GM12878 (cell line): ENCODE results near the gene FCRLB. TPM values are rescaled to one million over a fixed set of nuclear protein-coding genes. Genes with fewer than 3 reads are reported as not detected.

Experiments
- ATAC-seq: fragments of 200-7000 bp; cut with Tn5 transposase; 3 replicates; pipeline ENCODE4 v1.9.1; 2020; ENCODE audit warnings: mild to moderate bottlenecking, moderate library complexity
- BruUV-seq: library from RNA; stranded (reverse); fragments of 400-500 nt; replicated peaks from 2 replicates; lab custom pipeline; 2021; lab: Mats Ljungman, UMichigan
- CTCF ChIA-PET: fragments of 300-600 bp; sonication (Branson Sonifier 250); formaldehyde crosslinking; extraction: SDS; loops from one replicate; lab custom pipeline; 2021; ENCODE audit warnings: inconsistent platforms; lab: Yijun Ruan, JAX
- POLR2A ChIA-PET: fragments of 350-600 bp; formaldehyde crosslinking; extraction: SDS; loops from one replicate; lab custom pipeline; 2021; ENCODE audit warnings: inconsistent platforms; lab: Charles Lee
- RAD21 ChIA-PET: fragments of 300-600 bp; sonication (Branson Sonifier 250); formaldehyde crosslinking; loops from one replicate; lab custom pipeline; 2023; ENCODE audit warnings: antibody characterized with exemption; ENCODE audit not compliant: unreplicated experiment; lab: Charles Lee
- SMC1A ChIA-PET: fragments of 300-600 bp; sonication (Branson Sonifier 250); formaldehyde crosslinking; loops from one replicate; lab custom pipeline; 2023; ENCODE audit not compliant: unreplicated experiment, uncharacterized antibody; lab: Charles Lee
- DNase-seq: peaks from one replicate; pipeline ENCODE4 v3.0.0-alpha.2; 2011; ENCODE audit warnings: low read depth, low spot score
- FAIRE-seq: peaks from 3 replicates; lab custom pipeline; 2011; peaks lifted over from hg19 to GRCh38; lab: Jason Lieb, UNC
- H2AFZ ChIP-seq: 2 replicates; pipeline ENCODE4 v1.6.0; 2011; ENCODE audit warnings: low read depth, low read length, control low read depth; ENCODE audit not compliant: control insufficient read depth
- H3K27ac ChIP-seq: 2 replicates; pipeline ENCODE4 v1.5.1; 2011; ENCODE audit warnings: control low read depth; ENCODE audit not compliant: control insufficient read depth, insufficient read depth
- H3K27me3 ChIP-seq, 2 experiments: replicated peaks in 1 of 2; 2 replicates each; pipeline versions ENCODE4 v1.6.0 to v1.6.1; 2011; ENCODE audit warnings: low read length in 1 of 2; ENCODE audit not compliant: control insufficient read depth in 2 of 2, insufficient read depth in 2 of 2
- H3K36me3 ChIP-seq, 2 experiments: 2 replicates each; pipeline ENCODE4 v1.5.1; 2011; ENCODE audit warnings: low read length in 1 of 2; ENCODE audit not compliant: control insufficient read depth in 2 of 2, insufficient read depth in 2 of 2
- H3K4me1 ChIP-seq: 2 replicates; pipeline ENCODE4 v1.6.1; 2011; ENCODE audit warnings: mild to moderate bottlenecking, low read length, moderate library complexity, mixed read lengths; ENCODE audit not compliant: control insufficient read depth, insufficient read depth
- H3K4me2 ChIP-seq: 2 replicates; pipeline ENCODE4 v1.6.0; 2011; ENCODE audit warnings: control low read depth; ENCODE audit not compliant: control insufficient read depth, insufficient read depth
- H3K4me3 ChIP-seq: fragments of 200-600 bp; sonication (generic); 2 replicates; pipeline ENCODE4 v1.5.1; 2016
- H3K79me2 ChIP-seq: 2 replicates; pipeline ENCODE4 v1.6.0; 2011; ENCODE audit warnings: low read length; ENCODE audit not compliant: control insufficient read depth, insufficient read depth
- H3K9ac ChIP-seq: 2 replicates; pipeline ENCODE4 v1.8.0; 2011; ENCODE audit warnings: low read length, control low read depth, mixed read lengths; ENCODE audit not compliant: control insufficient read depth, insufficient read depth
- H3K9me3 ChIP-seq: replicated peaks from 3 replicates; pipeline ENCODE4 v1.5.1; 2011; ENCODE audit warnings: mild to moderate bottlenecking, low read length; ENCODE audit not compliant: control insufficient read depth, insufficient read depth
- H4K20me1 ChIP-seq: 2 replicates; pipeline ENCODE4 v1.6.0; 2011; ENCODE audit not compliant: control insufficient read depth, insufficient read depth
- ATF2 ChIP-seq: IDR thresholded peaks from 2 replicates; pipeline ENCODE4 v1.6.1; 2012; ENCODE audit warnings: low read length, inconsistent platforms
- CBFB ChIP-seq: IDR thresholded peaks from 2 replicates; pipeline ENCODE4 v1.6.1; 2016; ENCODE audit warnings: antibody characterized with exemption, low read depth
- CREM ChIP-seq: IDR thresholded peaks from 2 replicates; pipeline ENCODE4 v1.6.1; 2014; ENCODE audit warnings: antibody characterized with exemption, low read depth
- DPF2 ChIP-seq: fragments of 450-650 bp; IDR thresholded peaks from 2 replicates; pipeline ENCODE4 v1.6.1; 2017; ENCODE audit warnings: mild to moderate bottlenecking
- E2F8 ChIP-seq: fragments of 450-650 bp; IDR thresholded peaks from 2 replicates; pipeline ENCODE4 v1.6.1; 2018; ENCODE audit warnings: mild to moderate bottlenecking, low read depth, moderate library complexity; ENCODE audit not compliant: partially characterized antibody
- ESRRA ChIP-seq: IDR thresholded peaks from 2 replicates; pipeline ENCODE4 v1.6.1; 2012; ENCODE audit warnings: mild to moderate bottlenecking, low read length, improper control_type of control experiment
- IKZF2 ChIP-seq, 2 experiments: fragments of 450-650 bp; IDR thresholded peaks; 2 replicates each; pipeline ENCODE4 v1.6.1; 2017; ENCODE audit warnings: mild to moderate bottlenecking in 2 of 2, moderate library complexity in 2 of 2
- JUNB ChIP-seq: IDR thresholded peaks from 2 replicates; pipeline ENCODE4 v1.6.1; 2016; ENCODE audit warnings: antibody characterized with exemption, mild to moderate bottlenecking
- JUND ChIP-seq: IDR thresholded peaks from 2 replicates; pipeline ENCODE4 v1.6.1; 2012; ENCODE audit warnings: low read depth, mild to moderate bottlenecking, low read length, improper control_type of control experiment, moderate library complexity
- MEF2B ChIP-seq: fragments of 450-650 bp; IDR thresholded peaks from 2 replicates; pipeline ENCODE4 v1.6.1; 2018; ENCODE audit warnings: mild to moderate bottlenecking, moderate library complexity; ENCODE audit not compliant: partially characterized antibody, poor library complexity, severe bottlenecking
- MTA2 ChIP-seq: fragments of 450-650 bp; IDR thresholded peaks from 2 replicates; pipeline ENCODE4 v1.6.1; 2016; ENCODE audit warnings: low read depth, mild to moderate bottlenecking, moderate library complexity
- NBN ChIP-seq: fragments of 450-650 bp; IDR thresholded peaks from 2 replicates; pipeline ENCODE4 v1.6.1; 2016
- NR2C1 ChIP-seq: fragments of 450-650 bp; IDR thresholded peaks from 2 replicates; pipeline ENCODE4 v1.6.1; 2017; ENCODE audit warnings: antibody characterized with exemption, mild to moderate bottlenecking, moderate library complexity
- RUNX3 ChIP-seq: IDR thresholded peaks from 2 replicates; pipeline ENCODE4 v1.6.1; 2012; ENCODE audit warnings: low read length, inconsistent platforms
- SMAD1 ChIP-seq: fragments of 450-650 bp; IDR thresholded peaks from 2 replicates; pipeline ENCODE4 v1.6.1; 2018; ENCODE audit warnings: mild to moderate bottlenecking, low read depth; ENCODE audit not compliant: partially characterized antibody
- SMARCA5 ChIP-seq: fragments of 450-650 bp; IDR thresholded peaks from 2 replicates; pipeline ENCODE4 v1.6.1; 2017; ENCODE audit warnings: mild to moderate bottlenecking
- SMC3 ChIP-seq: IDR thresholded peaks from 2 replicates; pipeline ENCODE4 v1.6.1; 2011; ENCODE audit warnings: low read length, improper control_type of control experiment, borderline replicate concordance
- SREBF2 ChIP-seq: IDR thresholded peaks from 2 replicates; pipeline ENCODE4 v1.6.1; 2012; ENCODE audit warnings: mild to moderate bottlenecking, low read length
- YY1 ChIP-seq: IDR thresholded peaks from 2 replicates; pipeline ENCODE4 v1.6.1; 2011; ENCODE audit warnings: low read depth, mild to moderate bottlenecking, low read length
- ZBTB33 ChIP-seq: fragments of 450-650 bp; IDR thresholded peaks from 2 replicates; pipeline ENCODE4 v1.6.1; 2017; ENCODE audit warnings: mild to moderate bottlenecking
- ZZZ3 ChIP-seq: IDR thresholded peaks from 2 replicates; pipeline ENCODE4 v1.6.1; 2011; ENCODE audit warnings: low read depth; ENCODE audit not compliant: control insufficient read depth, insufficient read length
- WGBS: methylation state at CpG from one replicate; pipeline ENCODE4 v1.1.6; 2016; ENCODE audit warnings: low lambda C conversion rate; ENCODE audit not compliant: insufficient replicate concordance, insufficient coverage; ENCODE audit errors: missing lambda C conversion rate; 5-methylcytosine and 5-hydroxymethylcytosine counted together
- in situ Hi-C: fragments of 300-500 bp; cut with MboI; formaldehyde crosslinking; loops from 9 replicates; pipeline ENCODE4 v1.14.3; 2018; ENCODE audit warnings: mixed read lengths
- intact Hi-C: fragments of 100-400 bp; cut with micrococcal nuclease; formaldehyde crosslinking; loops from one replicate; pipeline ENCODE4 v1.14.2; 2022; ENCODE audit not compliant: unreplicated experiment
- polyA plus RNA-seq, 11 experiments: library from polyadenylated mRNA; depleted of rRNA in 4 of 11; unstranded in 6 of 11; stranded (reverse) in 5 of 11; fragments of >200 nt; fragmentation: Nextera tagmentation in 4 of 11; fragmentation: Illumina TruSeq in 1 of 11; extraction: Ambion mirVana in 4 of 11; extraction: Trizol in 1 of 11; gene quantifications; 1 replicate in 1 of 11; 2 replicates in 10 of 11; pipeline versions ENCODE4 v1.2.1 to v1.2.3, GENCODE V29; 2011 to 2016; ENCODE audit warnings: inconsistent platforms in 2 of 11, missing spikeins in 2 of 11, low read depth in 1 of 11
- total RNA-seq, 4 experiments: library from RNA; depleted of rRNA in 3 of 4; stranded (reverse); fragments of >200 nt in 3 of 4; fragmentation: Illumina TruSeq in 1 of 4; extraction: Trizol in 1 of 4; gene quantifications; 2 replicates each; pipeline versions ENCODE4 v1.2.1 to v1.2.3, GENCODE V29; 2013 to 2021

FCRLB gene
- total and polyA plus RNA-seq, 10 of the 15 experiments (the other 5 are each of a cell fraction or from before 2014, with no cell fraction given) = 0.55 to 11.7 (median 5.6) TPM

GRCh38 chr1:161735837-161736236 lies 14.5 kb downstream of the FCRLB start:
- Histone ChIP-seq H3K27ac (peak overlapping the region; percentile 72), H2AFZ (peak overlapping the region; percentile 37; the same call in 1 of the 2 replicates), H3K36me3 (no peaks in the 10 kb centered on the region), H3K9ac (peak overlapping the region; percentile 28), H3K9me3 (no peaks in the 10 kb centered on the region), H3K4me1 (peaks cover 51% of the 10 kb centered on the region), H3K79me2 (no peaks in the 10 kb centered on the region), H3K4me3 (no peak overlapping the region), H3K27me3 (no peaks in the 10 kb centered on the region), H3K4me2 (peak overlapping the region; percentile 66), H4K20me1 (no peaks in the 10 kb centered on the region)
- DNase-seq (no peak), ATAC-seq (peak; percentile 17), FAIRE-seq (no peak)
- SMC1A ChIA-PET = interaction anchor here (1.2 to 9.7 kb wide), 10 partner anchors 8 to 252 kb away, joined by 3 to 97 read pairs (median 29); partner anchors contain the start of genes DUSP12 and FCRLA
- WGBS = 37% methylated on average over 3 of the region's 3 CpGs
- no TSS peak for BruUV-seq
- RAD21 ChIA-PET = interaction anchor here (2.2 to 6.4 kb wide), 4 partner anchors 8 to 88 kb away, joined by 4 to 85 read pairs (median 53); partner anchors contain the start of genes DUSP12 and FCRLA
- no peak for TF ChIP-seq NBN
- no peak for TF ChIP-seq ZBTB33
- TF ChIP-seq JUNB = peak; percentile 70
- peak; percentile 4; the same call in 1 of the 2 replicates for TF ChIP-seq RUNX3
- no peak for TF ChIP-seq CBFB
- TF ChIP-seq ESRRA = no peak
- 0 out of 2 replicates have a peak, but pooled peaks have one; percentile 10 for TF ChIP-seq MTA2
- peak; percentile 22; the same call in 1 of the 2 replicates for TF ChIP-seq CREM
- TF ChIP-seq IKZF2 (IDR thresholded peaks at IDR 0.05) = peak in 1 of 2 experiments; percentile 16; a peak in 2 of 4 replicates
- 0 out of 2 replicates have a peak, but pooled peaks have one; percentile 30 for TF ChIP-seq SMARCA5
- TF ChIP-seq SMC3 = no peak
- peak; percentile 16; the same call in 1 of the 2 replicates for TF ChIP-seq DPF2
- 0 out of 2 replicates have a peak, but pooled peaks have one; percentile 4 for TF ChIP-seq ATF2
- peak; percentile 23; the same call in 1 of the 2 replicates for TF ChIP-seq JUND
- no peak for TF ChIP-seq NR2C1
- no peak for TF ChIP-seq MEF2B
- TF ChIP-seq ZZZ3 = no peak
- no peak for TF ChIP-seq SMAD1
- no peak for TF ChIP-seq SREBF2
- no peak for TF ChIP-seq E2F8
- TF ChIP-seq YY1 = no peak
- intact Hi-C loops = loop anchor here (5.0 kb wide), 1 partner anchor 169 kb away; no protein-coding TSS in a partner anchor
- in situ Hi-C loops = loop anchor here (5.0 kb wide), 1 partner anchor 89 kb away; no protein-coding TSS in a partner anchor
- CTCF ChIA-PET = interaction anchor here (0.6 to 16.4 kb wide), 7 partner anchors 14 to 414 kb away, joined by 3 to 262 read pairs (median 5); partner anchors contain the start of genes DUSP12 and FCRLA
- POLR2A ChIA-PET = interaction anchor here (4.6 to 5.0 kb wide), 2 partner anchors 8 to 28 kb away, joined by 23 to 34 read pairs; partner anchors contain the start of gene FCRLA
